Ovary (tissue), 3 donors: ENCODE measurements around the gene FAM241B.

Source experiments
- CTCF ChIP-seq, 3 donors: fragments of 450-650 bp in 2 of 3; fragments of 200-600 bp in 1 of 3; IDR thresholded peaks; one replicate each; pipeline versions ENCODE4 v1.5.1 to v1.8.0; 2016 to 2022; ENCODE audit warnings: antibody characterized with exemption in 3 of 3, mild to moderate bottlenecking in 1 of 3
- POLR2A ChIP-seq: fragments of 450-650 bp; IDR thresholded peaks from one replicate; pipeline ENCODE4 v1.6.1; 2017; ENCODE audit warnings: antibody characterized with exemption, mild to moderate bottlenecking, moderate library complexity
- donor health status: DM: no; HTN: no; CAD: no.

DNA sequence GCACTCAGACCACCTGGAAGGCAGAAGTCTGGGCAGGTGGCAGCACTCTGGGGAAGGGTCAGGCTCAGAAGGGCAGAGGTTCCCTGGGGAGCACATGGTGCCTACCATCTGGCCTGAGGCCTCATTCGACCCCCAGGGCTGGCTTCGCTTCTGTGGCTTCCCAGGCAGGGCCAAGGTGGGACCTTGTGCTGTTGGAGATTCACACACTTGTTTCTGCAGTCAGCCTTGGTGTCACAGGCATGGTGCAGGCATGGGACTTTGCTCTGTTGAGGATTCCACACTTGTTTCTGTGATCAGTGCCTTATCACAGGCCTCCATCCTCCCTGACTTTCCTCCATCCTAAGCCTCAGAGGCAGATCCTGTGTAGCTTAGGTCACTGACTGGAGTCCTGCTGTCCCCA is 11.3 kb upstream of the FAM241B start:
- TF ChIP-seq CTCF (IDR thresholded peaks at IDR 0.05): no peak
- no peak for TF ChIP-seq POLR2A
